Activated naive CD4-positive, alpha-beta T cell treated with anti-CD3 and anti-CD28 coated beads, Interleukin-2, amount 50 U/mL, for 72 hours (primary cell): ENCODE measurements around the gene ANKRD44. TPM values are rescaled to one million over a fixed set of nuclear protein-coding genes. Genes with fewer than 3 reads are reported as not detected.
A peak's percentile ranks its signal among the peaks of the same experiment; 100 is the strongest.

Experiments
- ATAC-seq, 2 donors: fragments of 150-1000 bp; cut with Tn5 transposase; 2 replicates each; pipeline ENCODE4 v1.10.0; 2021; ENCODE audit warnings: mild to moderate bottlenecking in 2 of 2, moderate library complexity in 2 of 2
- DNase-seq, 2 donors: peaks; one replicate each; pipeline ENCODE4 v3.0.0; 2021 to 2022; ENCODE audit warnings: low spot score in 2 of 2
- H3K27ac Mint-ChIP-seq, 2 donors: one replicate each; pipeline ENCODE4 v1.8.0; 2022; ENCODE audit warnings: mild to moderate bottlenecking in 2 of 2, mixed read lengths in 2 of 2
- H3K36me3 Mint-ChIP-seq, 2 donors: one replicate each; pipeline ENCODE4 v1.8.0; 2022; ENCODE audit warnings: mixed read lengths in 2 of 2
- H3K9me3 Mint-ChIP-seq, 2 donors: one replicate each; pipeline ENCODE4 v1.8.0; 2022; ENCODE audit warnings: mixed read lengths in 2 of 2
- total RNA-seq, 2 donors: library from RNA; stranded (reverse); gene quantifications; one replicate each; pipeline ENCODE4 v1.2.3, GENCODE V29; 2022

Gene ANKRD44
- total RNA-seq, 2 donors from 2014 or later, result 103 to 130 TPM

GRCh38 chr2:197216361-197216979 lies 94.1 kb downstream of the ANKRD44 start:
- no peaks in the 10 kb centered on the region for H3K9me3 Mint-ChIP-seq
- DNase-seq (no peak), ATAC-seq (peak; percentile 57 to 67)
- peak overlapping the region; percentile 90 to 99 for H3K27ac Mint-ChIP-seq
- H3K36me3 Mint-ChIP-seq, result no peaks in the 10 kb centered on the region

GRCh38 chr2:197215748-197216360 lies 94.7 kb downstream of the ANKRD44 start:
- ATAC-seq, result peak; percentile 59 to 69
- DNase-seq, result no peak
- Mint-ChIP-seq H3K9me3 (no peaks in the 10 kb centered on the region), H3K27ac (peak overlapping the region; percentile 90 to 99), H3K36me3 (no peaks in the 10 kb centered on the region)

GRCh38 chr2:197212344-197213262 lies 98.0 kb downstream of the ANKRD44 start:
- Mint-ChIP-seq H3K27ac (peak overlapping the region; percentile 91 to 93), H3K9me3 (no peaks in the 10 kb centered on the region), H3K36me3 (peaks cover 0 to under 1% of the 10 kb centered on the region in 2 donors)
- DNase-seq (no peak), ATAC-seq (no peak)

GRCh38 chr2:197211881-197212342 lies 98.7 kb downstream of the ANKRD44 start:
- Mint-ChIP-seq H3K9me3 (no peaks in the 10 kb centered on the region), H3K27ac (peak overlapping the region; percentile 91 to 93), H3K36me3 (peaks cover 0 to 5% of the 10 kb centered on the region in 2 donors)
- ATAC-seq (peak; percentile 12 to 46), DNase-seq (no peak)

GRCh38 chr2:197210430-197210829 lies 100.2 kb downstream of the ANKRD44 start:
- DNase-seq (no peak), ATAC-seq (no peak)
- Mint-ChIP-seq H3K27ac (peak overlapping the region; percentile 91 to 93), H3K36me3 (peaks cover 0 to 5% of the 10 kb centered on the region in 2 donors), H3K9me3 (no peaks in the 10 kb centered on the region)

- ATAC-seq (peak; percentile 68), DNase-seq (peak; percentile 59 to 79)
- H3K36me3 Mint-ChIP-seq, result peaks cover 0 to 5% of the 10 kb centered on the region in 2 donors
These were observed 100.7 kb downstream of the ANKRD44 start for GRCh38 chr2:197209742-197210408.

GRCh38 chr2:197209246-197209645 lies 101.3 kb downstream of the ANKRD44 start:
- H3K27ac Mint-ChIP-seq, result peak overlapping the region; percentile 91 to 93
- H3K36me3 Mint-ChIP-seq, result peaks cover 0 to 5% of the 10 kb centered on the region in 2 donors
- ATAC-seq, result peak in 1 of 2 donors; percentile 6
- no peaks in the 10 kb centered on the region for H3K9me3 Mint-ChIP-seq
- no peak for DNase-seq

More at GRCh38 chr2:197209742-197210408, 100.7 kb downstream of the ANKRD44 start:
- Mint-ChIP-seq H3K9me3 (no peaks in the 10 kb centered on the region), H3K27ac (peak overlapping the region; percentile 91 to 93)

- H3K36me3 Mint-ChIP-seq, result peaks cover 0 to 5% of the 10 kb centered on the region in 2 donors
- DNase-seq (no peak), ATAC-seq (peak in 1 of 2 donors; percentile 12)
These were observed 101.7 kb downstream of the ANKRD44 start for GRCh38 chr2:197208841-197209240.

GRCh38 chr2:197208024-197208423 lies 102.6 kb downstream of the ANKRD44 start:
- Mint-ChIP-seq H3K36me3 (peaks cover 5% of the 10 kb centered on the region in 2 donors), H3K27ac (peak overlapping the region; percentile 90 to 97), H3K9me3 (no peaks in the 10 kb centered on the region)

More at GRCh38 chr2:197208841-197209240, 101.7 kb downstream of the ANKRD44 start:
- H3K9me3 Mint-ChIP-seq, result no peaks in the 10 kb centered on the region
- H3K27ac Mint-ChIP-seq, result peak overlapping the region; percentile 91 to 93

GRCh38 chr2:197207598-197207997 lies 103.0 kb downstream of the ANKRD44 start:
- H3K36me3 Mint-ChIP-seq, result peaks cover 5% of the 10 kb centered on the region in 2 donors
- ATAC-seq, result no peak
- H3K9me3 Mint-ChIP-seq, result no peaks in the 10 kb centered on the region
- DNase-seq, result no peak
- peak overlapping the region; percentile 90 to 97 for H3K27ac Mint-ChIP-seq

More at GRCh38 chr2:197208024-197208423, 102.6 kb downstream of the ANKRD44 start:
- DNase-seq (no peak), ATAC-seq (no peak)

- peaks cover 7 to 10% of the 10 kb centered on the region in 2 donors for H3K36me3 Mint-ChIP-seq
- H3K9me3 Mint-ChIP-seq, result no peaks in the 10 kb centered on the region
- peak overlapping the region; percentile 90 to 97 for H3K27ac Mint-ChIP-seq
- no peak for ATAC-seq
- DNase-seq, result no peak
These were observed 103.5 kb downstream of the ANKRD44 start for GRCh38 chr2:197207106-197207505.

- H3K9me3 Mint-ChIP-seq, result no peaks in the 10 kb centered on the region
- H3K27ac Mint-ChIP-seq, result peak overlapping the region; percentile 90 to 97
- peak; percentile 81 to 82 for ATAC-seq
- peak; percentile 55 to 76 for DNase-seq
- peaks cover 10 to 14% of the 10 kb centered on the region in 2 donors for H3K36me3 Mint-ChIP-seq
These were observed 104.9 kb downstream of the ANKRD44 start for GRCh38 chr2:197205585-197206215.

GRCh38 chr2:197204519-197205250 lies 105.9 kb downstream of the ANKRD44 start:
- Mint-ChIP-seq H3K36me3 (peaks cover 10 to 14% of the 10 kb centered on the region in 2 donors), H3K9me3 (no peaks in the 10 kb centered on the region), H3K27ac (peak overlapping the region in 1 of 2 donors; percentile 90)
- DNase-seq, result no peak
- ATAC-seq, result no peak

GRCh38 chr2:197201874-197202273 lies 108.7 kb downstream of the ANKRD44 start:
- peak overlapping the region; percentile 10 to 58 for H3K27ac Mint-ChIP-seq
- DNase-seq (no peak), ATAC-seq (no peak)
- peaks cover 10 to 23% of the 10 kb centered on the region in 2 donors for H3K36me3 Mint-ChIP-seq
- no peaks in the 10 kb centered on the region for H3K9me3 Mint-ChIP-seq

- peak overlapping the region; percentile 29 to 85 for H3K27ac Mint-ChIP-seq
- no peak for ATAC-seq
- DNase-seq, result no peak
- H3K36me3 Mint-ChIP-seq, result peaks cover 10 to 24% of the 10 kb centered on the region in 2 donors
- no peaks in the 10 kb centered on the region for H3K9me3 Mint-ChIP-seq
These were observed 109.9 kb downstream of the ANKRD44 start for GRCh38 chr2:197200762-197201058.
